Endothelial cell of umbilical vein (primary cell): ENCODE measurements around the gene CACNA1C. TPM values are rescaled to one million over a fixed set of nuclear protein-coding genes. Genes with fewer than 3 reads are reported as not detected.

ENCODE experiments used
- BruUV-seq: library from RNA; stranded (reverse); fragments of 400-500 nt; replicated peaks from 2 replicates; lab custom pipeline; 2021; lab: Mats Ljungman, UMichigan
- CTCF ChIA-PET: fragments of 300-600, 350-600 bp; sonication (Branson Sonifier 250); formaldehyde crosslinking; loops from one replicate; lab custom pipeline; 2021; ENCODE audit warnings: antibody characterized with exemption, inconsistent platforms; lab: Charles Lee
- POLR2A ChIA-PET: fragments of 300-600, 350-600 bp; sonication (Branson Sonifier 250); formaldehyde crosslinking; loops from one replicate; lab custom pipeline; 2021; ENCODE audit warnings: antibody characterized with exemption, inconsistent platforms; lab: Charles Lee
- DNase-seq: peaks from one replicate; pipeline ENCODE4 v3.0.0-alpha.2; 2011; ENCODE audit warnings: low read depth, low spot score
- FAIRE-seq: peaks from 2 replicates; lab custom pipeline; 2011; peaks lifted over from hg19 to GRCh38; lab: Jason Lieb, UNC
- H2AFZ ChIP-seq: 2 replicates; pipeline ENCODE4 v1.6.0; 2012; ENCODE audit warnings: low read depth, low read length, control low read depth, inconsistent platforms
- H3K27ac ChIP-seq: 2 replicates; pipeline ENCODE4 v1.5.1; 2011; ENCODE audit warnings: low read depth, mild to moderate bottlenecking, control low read depth, low read length, moderate library complexity; ENCODE audit not compliant: insufficient read depth
- H3K27me3 ChIP-seq, 2 experiments: 2 replicates each; pipeline versions ENCODE4 v1.6.0 to v1.6.1; 2011; ENCODE audit warnings: low read length in 2 of 2, mixed read lengths in 1 of 2; ENCODE audit not compliant: control insufficient read depth in 2 of 2, insufficient read depth in 2 of 2
- H3K36me3 ChIP-seq, 2 experiments: 2 replicates in 1 of 2; 3 replicates in 1 of 2; pipeline ENCODE4 v1.5.1; 2011; ENCODE audit warnings: low read length in 2 of 2, mild to moderate bottlenecking in 1 of 2, moderate library complexity in 1 of 2; ENCODE audit not compliant: control insufficient read depth in 2 of 2, insufficient read depth in 2 of 2; ENCODE audit errors: extremely low read depth in 1 of 2
- H3K4me1 ChIP-seq: 3 replicates; pipeline ENCODE4 v1.5.1; 2011; ENCODE audit warnings: mild to moderate bottlenecking, low read length; ENCODE audit not compliant: control insufficient read depth, insufficient read depth; ENCODE audit errors: extremely low read depth
- H3K4me2 ChIP-seq: 2 replicates; pipeline ENCODE4 v1.6.1; 2011; ENCODE audit warnings: low read length, control low read depth, mixed read lengths; ENCODE audit not compliant: insufficient read depth
- H3K4me3 ChIP-seq, 3 experiments: fragments of 200-600 bp in 1 of 3; sonication (generic), shearing (Covaris generic) in 1 of 3; replicated peaks in 1 of 3; 2 replicates each; pipeline ENCODE4 v1.5.1; 2011 to 2016; ENCODE audit warnings: control low read depth in 3 of 3, low read length in 3 of 3, mild to moderate bottlenecking in 2 of 3, inconsistent platforms in 1 of 3, low read depth in 1 of 3, moderate library complexity in 1 of 3; ENCODE audit not compliant: insufficient read depth in 1 of 3
- H3K79me2 ChIP-seq: 2 replicates; pipeline ENCODE4 v1.6.0; 2012; ENCODE audit warnings: low read length, inconsistent platforms; ENCODE audit not compliant: control insufficient read depth, insufficient read depth
- H3K9ac ChIP-seq: replicated peaks from 2 replicates; pipeline ENCODE3; 2011; ENCODE audit warnings: low read length, control low read depth; ENCODE audit not compliant: insufficient read depth; ENCODE audit errors: extremely low read depth
- H3K9me1 ChIP-seq: replicated peaks from 3 replicates; pipeline ENCODE4 v1.6.0; 2011; ENCODE audit warnings: mild to moderate bottlenecking, low read length; ENCODE audit not compliant: control insufficient read depth, insufficient read depth; ENCODE audit errors: extremely low read depth
- H3K9me3 ChIP-seq: replicated peaks from 2 replicates; pipeline ENCODE4 v1.5.1; 2012; ENCODE audit warnings: low read length, inconsistent platforms; ENCODE audit not compliant: control insufficient read depth, insufficient read depth
- H4K20me1 ChIP-seq: replicated peaks from 2 replicates; pipeline ENCODE3; 2011; ENCODE audit warnings: mild to moderate bottlenecking, low read length; ENCODE audit not compliant: control insufficient read depth, insufficient read depth; ENCODE audit errors: extremely low read depth
- CTCF ChIP-seq, 2 donors: IDR thresholded peaks; 1 replicate in 1 of 2; 2 replicates in 1 of 2; pipeline ENCODE4 v1.5.1; 2011; ENCODE audit warnings: low read length in 2 of 2, mild to moderate bottlenecking in 2 of 2, moderate library complexity in 2 of 2, control low read depth in 1 of 2, inconsistent platforms in 1 of 2, low read depth in 1 of 2; ENCODE audit not compliant: insufficient read depth in 1 of 2; ENCODE audit errors: extremely low read depth in 1 of 2
- EZH2 ChIP-seq: IDR thresholded peaks from 2 replicates; pipeline ENCODE4 v1.6.1; 2012; ENCODE audit warnings: borderline replicate concordance, low read depth, mild to moderate bottlenecking, moderate library complexity, low read length, inconsistent platforms; ENCODE audit not compliant: severe bottlenecking
- GATA2 ChIP-seq: IDR thresholded peaks from 2 replicates; pipeline ENCODE4 v1.7.0; 2011; ENCODE audit warnings: low read depth, mild to moderate bottlenecking, moderate library complexity, mixed read lengths, low read length; ENCODE audit not compliant: insufficient read length, insufficient read depth
- JUN ChIP-seq: IDR thresholded peaks from 2 replicates; pipeline ENCODE4 v1.6.1; 2011; ENCODE audit warnings: borderline replicate concordance, low read depth; ENCODE audit not compliant: insufficient read length, insufficient read depth
- MAX ChIP-seq: IDR thresholded peaks from 2 replicates; pipeline ENCODE4 v1.6.1; 2011; ENCODE audit not compliant: insufficient read depth, insufficient read length
- MYC ChIP-seq: IDR thresholded peaks from one replicate; pipeline ENCODE4 v1.6.1; 2011; ENCODE audit warnings: mild to moderate bottlenecking, low read depth, low read length
- POLR2A ChIP-seq: IDR thresholded peaks from 2 replicates; pipeline ENCODE4 v1.6.1; 2012; ENCODE audit warnings: low read depth, mild to moderate bottlenecking, control low read depth, low read length
- POLR2AphosphoS5 ChIP-seq: IDR thresholded peaks from 2 replicates; pipeline ENCODE4 v1.6.1; 2012; ENCODE audit warnings: low read depth, mild to moderate bottlenecking, control low read depth, low read length, moderate library complexity; ENCODE audit not compliant: insufficient read depth
- dilution Hi-C: fragments of 300-500 bp; cut with MboI; formaldehyde crosslinking; loops from one replicate; pipeline ENCODE4 v1.15.0; 2019; ENCODE audit warnings: low sequenced_read_pairs; ENCODE audit not compliant: extremely low pct_ligation_motif_present
- intact Hi-C: fragments of 100-400 bp; cut with micrococcal nuclease; formaldehyde crosslinking; loops from one replicate; pipeline ENCODE4 v1.10.0; 2022
- polyA plus RNA-seq, 4 experiments: library from polyadenylated mRNA; depleted of rRNA in 3 of 4; stranded (reverse) in 3 of 4; unstranded in 1 of 4; fragments of >200 nt; gene quantifications; 2 replicates each; pipeline versions ENCODE4 v1.2.1 to v1.2.3, GENCODE V29; 2011 to 2012; ENCODE audit warnings: missing spikeins in 1 of 4
- total RNA-seq: library from RNA; stranded (reverse); gene quantifications from 2 replicates; pipeline ENCODE4 v1.2.3, GENCODE V29; 2021

Gene CACNA1C
- total and polyA plus RNA-seq, 2 donors (not counting 3 experiments of a cell fraction or from before 2014, with no cell fraction given) = not detected

DNA sequence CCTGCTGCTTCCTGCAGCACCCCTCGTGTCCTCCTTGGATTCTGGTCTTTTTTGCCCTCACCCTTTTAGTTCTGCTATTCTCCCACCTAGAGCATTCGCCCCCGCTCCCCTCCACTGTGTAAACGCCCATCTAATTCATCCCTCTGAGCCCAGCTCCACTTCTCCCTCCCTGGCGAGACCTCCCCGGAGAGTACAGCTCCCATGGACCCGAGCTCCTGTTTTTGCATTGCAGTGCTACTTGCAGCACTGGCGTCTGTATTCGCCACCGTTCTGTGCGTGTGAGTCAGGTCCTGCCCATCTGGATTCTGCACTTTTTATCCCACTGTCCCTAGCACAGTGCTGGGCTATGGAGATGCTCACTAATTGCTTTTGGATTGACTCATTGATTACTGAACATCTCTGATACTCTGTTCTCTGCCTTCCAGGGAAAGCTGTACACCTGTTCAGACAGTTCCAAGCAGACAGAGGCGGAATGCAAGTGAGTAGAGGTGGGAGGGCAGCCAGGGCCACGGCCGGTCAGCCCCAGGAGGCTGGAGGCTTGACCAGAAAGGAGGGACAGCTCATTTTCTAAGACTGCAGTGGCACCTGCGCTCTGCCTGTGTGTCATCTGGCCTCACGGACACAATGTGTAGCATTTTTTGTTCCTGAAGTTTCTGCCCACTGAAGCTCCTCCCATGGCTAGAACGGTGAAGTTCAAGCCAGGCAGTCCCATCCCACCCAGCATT lies 553.6 kb downstream of the CACNA1C start:
- ChIA-PET POLR2A (no interaction called here), CTCF (no interaction called here)
- dilution Hi-C loops (no loop called here), intact Hi-C loops (no loop called here)
- TF ChIP-seq EZH2 (no peak), MAX (no peak), JUN (no peak), GATA2 (no peak), CTCF (IDR thresholded peaks at IDR 0.05; ENCODE audit: extremely low read depth in 1 of 2, insufficient read depth in 1 of 2, low read depth in 1 of 2, low read length in 2 of 2) (no peak), POLR2AphosphoS5 (no peak), MYC (no peak), POLR2A (no peak)
- H3K9ac ChIP-seq = no peak overlapping the region
- no peak overlapping the region for H3K4me2 ChIP-seq
- no peaks in the 10 kb centered on the region for H3K9me3 ChIP-seq
- no peaks in the 10 kb centered on the region for H3K79me2 ChIP-seq
- H4K20me1 ChIP-seq = no peaks in the 10 kb centered on the region
- no peak overlapping the region for H3K27ac ChIP-seq
- no peaks in the 10 kb centered on the region for H3K36me3 ChIP-seq
- no TSS peak for BruUV-seq
- no peak overlapping the region for H3K4me3 ChIP-seq
- no peaks in the 10 kb centered on the region for H3K27me3 ChIP-seq
- H2AFZ ChIP-seq = no peak overlapping the region
- FAIRE-seq (no peak), DNase-seq (no peak)
- no peaks in the 10 kb centered on the region for H3K9me1 ChIP-seq
- H3K4me1 ChIP-seq = no peaks in the 10 kb centered on the region
